SKM-1 treated with dmso at 0.1 percent for 144 hours (cell line): ENCODE results near the gene WBP1L.

Experiments
- DNase-seq: peaks from one replicate; lab custom pipeline; 2025; ENCODE audit not compliant: unreplicated experiment; lab: John Stamatoyannopoulos, UW

The WBP1L gene

DNA sequence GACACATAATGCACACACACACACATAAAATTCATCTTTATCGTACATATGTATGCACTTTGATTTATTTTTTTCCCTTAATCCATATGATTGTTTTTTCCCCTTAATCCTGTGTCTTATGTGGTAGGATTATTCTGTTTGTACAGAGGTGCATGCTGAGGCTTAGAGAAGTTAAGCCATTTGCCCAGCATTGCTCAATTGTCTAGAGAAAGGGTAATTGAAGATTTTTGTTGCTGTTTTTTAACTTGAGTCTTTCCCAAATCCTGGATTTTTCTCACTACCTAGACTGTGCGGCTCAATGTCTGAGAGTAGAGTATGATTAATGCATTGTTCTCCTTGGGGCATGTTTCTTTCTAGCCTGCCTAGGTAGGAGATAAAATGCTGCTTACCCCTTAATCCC lies 35.0 kb downstream of the WBP1L start:
- no peak for DNase-seq

DNA sequence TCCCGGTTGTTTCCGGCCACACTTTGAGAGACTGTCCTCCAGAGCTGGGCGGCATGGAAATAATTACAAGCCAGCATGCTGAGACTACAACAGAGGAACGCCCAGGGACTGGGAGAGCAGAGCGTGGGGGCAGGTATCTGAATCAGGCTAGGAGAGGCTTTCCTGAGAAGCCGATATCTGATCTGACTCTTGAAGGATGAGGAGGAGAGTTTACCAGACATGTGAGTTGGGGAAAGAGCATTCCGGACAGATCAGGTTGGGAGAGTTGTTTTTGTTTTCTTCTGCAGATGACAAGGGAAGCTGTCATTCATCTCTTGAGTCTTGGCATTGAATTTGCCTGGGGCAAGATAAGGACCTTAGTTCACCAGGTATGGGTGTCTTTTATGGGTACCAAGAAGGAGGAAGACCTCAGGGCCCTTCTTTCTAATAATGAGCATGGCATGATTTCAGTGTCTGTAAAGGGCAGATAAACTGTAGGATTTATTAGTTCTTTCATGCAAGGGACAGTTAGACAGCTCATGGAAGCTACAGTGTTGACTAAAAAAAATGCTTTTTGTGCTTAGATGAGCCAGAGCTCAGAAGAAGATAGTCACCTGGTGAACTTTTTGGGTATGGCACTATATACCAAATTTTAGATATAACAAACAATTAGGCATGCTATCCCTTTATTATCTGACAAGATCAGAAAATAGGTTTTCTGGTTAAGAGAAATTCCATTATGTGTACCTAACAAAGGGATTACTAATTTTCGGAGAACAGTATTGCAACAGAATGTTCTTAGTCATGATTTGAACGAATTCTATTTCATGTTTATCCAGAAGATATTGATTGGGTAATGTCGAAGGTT lies 36.2 kb downstream of the WBP1L start:
- no peak for DNase-seq

DNA sequence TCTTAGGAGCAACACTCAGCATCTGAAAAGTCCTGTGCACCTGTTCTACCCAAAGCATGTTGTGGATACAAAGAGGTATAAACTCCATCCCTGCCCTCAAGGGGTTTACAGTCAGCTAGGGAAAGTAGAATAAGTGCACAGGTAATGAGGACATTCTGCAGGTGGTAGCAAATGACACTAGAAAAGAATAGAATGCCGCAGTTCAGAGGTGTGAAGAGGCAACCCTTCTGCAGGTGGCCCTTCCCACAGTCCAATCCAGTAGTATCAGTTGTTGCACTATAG lies 36.7 kb downstream of the WBP1L start:
- no peak for DNase-seq

DNA sequence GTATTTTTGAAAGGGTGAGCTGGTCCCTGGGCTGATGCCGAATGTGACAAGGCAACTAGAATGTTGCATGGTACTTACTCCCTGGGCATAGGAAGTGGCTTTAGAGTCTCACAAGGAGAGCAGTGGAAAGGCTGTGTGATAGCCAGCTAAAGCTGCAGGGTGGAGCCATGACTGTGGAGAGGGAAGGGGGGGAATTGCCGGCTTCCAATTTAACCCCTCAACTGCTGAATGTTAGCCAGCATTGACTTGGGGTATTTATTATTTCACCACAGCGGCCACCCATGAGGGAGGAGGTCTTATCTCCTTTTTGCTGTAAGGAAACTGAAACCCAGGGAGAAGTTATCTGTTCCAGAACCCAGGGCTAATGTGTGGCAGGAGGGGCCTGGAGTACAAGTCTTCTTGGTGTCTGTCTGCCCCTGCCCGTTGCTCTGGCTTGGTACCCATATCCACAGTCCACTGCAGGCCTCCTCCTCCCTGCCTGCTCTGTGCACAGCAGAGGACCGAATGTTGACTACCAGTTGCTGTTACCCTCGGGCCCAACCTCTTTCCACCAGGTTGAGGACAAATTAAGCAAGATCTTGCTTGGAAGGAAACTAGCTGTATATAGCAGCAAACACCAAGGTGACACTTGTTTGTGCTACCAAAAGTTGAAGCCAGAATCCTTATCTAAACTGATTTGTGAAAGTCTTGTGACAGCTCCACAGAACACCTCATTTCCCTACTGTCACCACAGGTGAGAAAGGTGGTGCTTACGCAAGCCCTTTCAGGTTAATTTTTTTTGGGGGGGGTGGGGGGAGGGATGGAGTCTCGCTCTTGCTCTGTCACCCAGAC lies 37.6 kb downstream of the WBP1L start:
- no peak for DNase-seq

DNA sequence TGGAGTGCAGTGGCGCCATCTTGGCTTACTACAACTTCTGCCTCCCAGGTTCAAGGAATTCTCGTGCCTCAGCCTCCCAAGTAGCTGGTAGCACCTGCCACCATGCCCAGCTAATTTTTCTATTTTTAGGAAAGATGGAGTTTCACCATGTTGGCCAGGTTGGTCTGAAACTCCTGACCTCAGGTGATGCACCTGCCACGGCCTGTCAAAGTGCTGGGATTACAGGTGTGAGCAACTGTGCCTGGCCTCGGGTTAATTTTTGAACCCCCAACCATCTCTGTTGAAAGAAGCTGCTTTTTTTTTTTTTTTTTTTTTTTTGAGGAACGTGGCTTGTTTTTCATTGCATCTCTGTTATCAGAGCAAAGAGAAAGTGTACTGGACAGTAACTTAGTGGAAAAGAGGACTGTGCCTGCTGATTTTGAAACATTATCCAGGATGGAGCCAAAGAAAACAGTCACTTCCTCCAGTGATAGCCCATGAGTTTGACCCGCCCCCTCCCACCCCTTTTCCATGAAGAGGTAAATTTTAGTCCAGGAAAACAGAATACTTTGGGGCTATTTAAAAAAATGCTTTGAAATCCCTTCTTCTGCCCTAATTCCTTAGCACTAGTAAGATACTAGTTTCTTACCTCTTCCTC lies 38.3 kb downstream of the WBP1L start:
- no peak for DNase-seq

DNA sequence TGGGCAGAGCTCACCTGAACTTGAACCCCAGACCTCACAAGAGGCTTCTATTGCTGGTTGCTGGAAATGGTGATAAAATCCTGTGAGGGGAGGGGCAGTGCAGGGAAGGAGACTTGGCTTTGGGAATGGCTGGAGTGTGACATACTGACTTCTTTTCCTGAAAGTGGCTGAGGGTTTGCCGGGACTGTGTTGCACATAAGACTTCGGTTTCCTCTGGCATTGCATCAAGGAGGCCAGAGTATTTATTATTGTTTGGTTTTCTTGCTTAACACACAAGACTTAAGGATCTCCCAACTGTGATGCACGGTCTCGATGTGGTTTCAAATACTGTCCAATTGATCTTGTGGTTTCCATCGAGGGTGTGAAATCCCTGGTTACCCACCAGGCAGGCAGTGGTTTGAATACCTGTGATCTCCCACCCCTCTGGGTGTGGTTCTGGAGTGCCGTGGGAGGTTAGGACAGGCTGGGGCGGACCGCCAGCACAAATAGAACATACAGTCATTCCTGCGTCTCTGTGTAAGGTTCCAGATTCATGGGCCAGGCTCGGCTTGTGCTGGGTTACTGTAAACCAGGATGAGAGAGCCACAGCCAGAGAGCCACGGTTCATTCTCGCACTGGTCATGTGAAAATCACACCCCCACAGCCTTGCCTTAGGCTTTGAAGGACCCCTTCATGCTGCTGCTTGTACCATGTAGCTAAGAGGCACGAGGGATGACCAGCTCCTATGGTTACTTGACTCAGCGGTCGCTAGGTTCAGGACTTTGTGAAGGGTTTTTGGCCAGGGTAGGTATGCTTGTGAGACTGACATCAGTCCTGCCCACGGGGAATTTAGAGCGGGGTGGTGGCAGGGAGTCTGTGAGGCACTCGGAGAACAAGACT lies 39.2 kb downstream of the WBP1L start:
- DNase-seq, result no peak

DNA sequence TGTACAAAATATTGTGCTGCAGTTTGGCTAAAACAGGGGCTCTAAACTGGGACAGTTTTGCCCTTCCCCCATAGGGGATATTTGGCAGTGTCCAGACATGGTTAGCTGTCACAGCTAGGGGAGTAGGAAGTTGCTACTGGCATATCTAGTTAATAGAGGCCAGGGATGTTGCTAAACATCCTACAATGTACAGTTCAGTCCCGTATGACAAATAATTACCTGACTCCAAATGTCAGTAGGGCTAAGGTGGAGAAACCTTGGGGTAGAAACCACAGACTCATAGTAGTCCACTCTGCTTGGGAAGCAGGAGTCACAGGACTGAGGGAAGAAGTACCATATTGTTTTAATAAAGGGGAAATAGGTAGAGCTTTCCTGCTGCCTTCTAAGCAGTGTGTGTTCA lies 39.8 kb downstream of the WBP1L start:
- DNase-seq, result peak; percentile 31

DNA sequence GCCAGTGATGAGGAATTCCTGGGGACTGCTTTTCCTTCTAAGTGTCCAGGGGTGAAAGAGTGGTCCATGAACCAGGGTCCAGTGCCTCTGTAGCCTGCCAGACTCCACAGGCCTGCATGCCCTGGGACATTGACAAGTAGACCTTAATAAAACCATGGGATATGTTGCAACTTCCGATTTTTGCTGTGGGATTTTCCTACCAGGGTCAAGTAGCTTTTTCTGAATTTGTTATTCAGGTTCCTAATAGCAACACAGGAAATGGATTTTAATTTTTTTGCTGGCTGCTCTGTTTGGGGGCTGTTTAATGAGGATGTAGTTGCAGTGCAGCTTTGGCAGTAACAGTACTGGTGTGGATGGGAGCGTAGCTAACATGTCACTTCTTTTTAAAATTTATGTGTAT lies 42.1 kb downstream of the WBP1L start:
- DNase-seq, result peak; percentile 64

DNA sequence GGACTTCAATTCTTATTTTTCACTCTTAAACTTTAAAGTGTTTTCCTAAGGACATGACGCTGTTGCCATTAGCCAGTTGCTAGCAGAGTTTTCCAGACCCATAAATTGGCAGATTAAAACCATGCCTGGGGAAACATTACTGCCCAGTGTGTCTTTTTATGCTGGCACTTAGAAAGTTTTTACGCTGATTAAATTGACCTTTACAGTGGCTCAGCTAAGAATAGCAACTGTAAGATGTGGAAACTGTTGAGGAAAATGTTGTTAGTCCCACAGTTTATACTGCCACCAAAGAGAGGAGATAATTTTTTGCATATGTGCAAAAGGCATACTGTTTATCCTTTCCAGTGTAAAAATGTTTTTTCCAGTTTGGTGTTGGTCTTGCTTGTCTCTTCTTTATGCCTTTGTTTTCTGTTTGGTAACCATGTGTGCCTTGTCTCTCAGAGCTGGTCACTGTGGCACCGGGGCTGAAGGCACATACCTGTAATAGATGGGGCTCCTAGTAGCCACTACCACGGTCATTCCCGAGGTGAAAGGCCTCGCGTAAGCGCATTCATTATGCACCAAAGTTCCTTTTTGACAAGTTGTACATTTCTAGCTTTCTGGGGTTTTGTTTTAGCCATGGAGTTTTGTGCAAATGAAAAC lies 48.1 kb downstream of the WBP1L start:
- no peak for DNase-seq

DNA sequence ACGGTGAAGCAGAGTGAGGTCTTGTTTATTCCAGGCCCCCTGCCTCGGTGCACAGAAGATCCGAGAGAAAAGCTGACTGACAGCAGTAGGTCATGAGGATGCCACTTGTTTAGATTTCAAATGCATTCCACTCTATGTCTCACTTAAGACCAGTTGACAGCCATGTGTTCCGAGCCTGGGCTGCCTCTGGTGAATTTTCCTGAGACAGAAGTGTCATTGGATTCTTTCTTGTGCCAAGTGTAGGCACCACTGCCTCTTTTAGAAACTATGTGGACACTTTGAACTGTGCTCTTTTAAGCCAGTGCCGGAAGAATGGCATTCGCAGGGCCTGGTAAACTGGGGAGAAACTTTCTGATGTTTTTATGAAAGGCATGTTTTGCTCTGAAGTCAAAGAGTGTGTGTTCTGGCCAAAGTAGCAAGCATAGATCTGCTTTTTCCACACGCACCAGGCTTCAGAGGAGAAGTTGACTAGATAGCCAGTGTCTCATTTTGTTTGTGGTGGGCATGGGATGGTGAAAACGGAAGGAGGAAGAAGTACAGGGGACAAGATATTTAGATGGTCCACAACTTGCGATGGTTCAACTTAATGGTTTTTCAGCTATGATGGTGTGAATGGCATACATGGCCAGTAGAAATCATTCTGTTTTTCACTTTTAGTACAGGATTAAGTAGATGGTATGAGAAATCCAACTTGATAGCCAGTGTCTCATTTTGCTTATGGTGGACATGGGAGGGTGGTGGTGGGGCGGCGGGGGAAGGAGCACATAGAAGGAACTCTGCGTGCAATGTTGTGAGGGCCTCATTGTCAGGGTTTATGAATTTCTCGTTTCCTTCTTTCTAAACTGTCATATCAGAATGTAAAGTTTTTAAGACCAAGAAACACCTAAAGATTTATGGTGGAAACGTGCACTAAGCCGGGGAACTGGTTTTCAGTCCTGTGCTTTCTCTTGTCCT lies 52.0 kb downstream of the WBP1L start:
- no peak for DNase-seq

DNA sequence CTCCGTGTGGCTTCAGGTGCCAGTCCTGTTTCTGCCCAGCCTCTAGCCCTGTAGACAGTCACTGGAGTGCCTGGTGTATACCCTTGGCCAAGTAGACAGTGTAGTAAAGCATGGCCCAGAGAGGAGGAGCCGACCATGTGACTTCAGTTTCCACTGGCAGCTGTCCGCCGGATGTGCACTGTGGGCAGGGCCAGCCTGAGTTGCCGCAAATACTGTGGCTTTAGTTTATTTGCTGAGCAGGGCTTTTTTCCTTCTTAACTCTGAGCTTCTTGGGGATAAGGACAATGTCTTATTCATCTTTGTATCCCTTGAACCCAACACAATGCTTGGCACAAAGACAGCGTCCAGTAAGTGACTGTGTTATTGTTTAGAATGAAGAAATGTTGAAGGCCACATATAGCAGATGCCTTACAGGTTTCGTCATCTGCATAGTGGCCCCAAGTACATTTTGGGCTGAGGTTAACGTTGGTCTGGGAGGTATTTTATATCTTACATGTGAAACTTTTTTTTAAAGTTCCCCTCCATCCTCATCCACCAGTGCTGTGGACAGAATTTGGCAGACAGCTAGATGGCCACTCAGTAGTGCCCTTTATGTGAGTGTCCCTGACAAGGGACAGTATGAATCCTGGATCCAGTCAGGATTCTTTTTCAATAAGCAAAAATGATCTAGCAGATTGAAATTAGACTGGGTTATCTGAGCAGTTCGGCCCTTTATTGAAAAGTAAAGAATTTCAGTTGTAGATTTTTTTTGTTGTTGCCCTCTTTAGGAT lies 52.8 kb downstream of the WBP1L start:
- DNase-seq, result peak; percentile 59

DNA sequence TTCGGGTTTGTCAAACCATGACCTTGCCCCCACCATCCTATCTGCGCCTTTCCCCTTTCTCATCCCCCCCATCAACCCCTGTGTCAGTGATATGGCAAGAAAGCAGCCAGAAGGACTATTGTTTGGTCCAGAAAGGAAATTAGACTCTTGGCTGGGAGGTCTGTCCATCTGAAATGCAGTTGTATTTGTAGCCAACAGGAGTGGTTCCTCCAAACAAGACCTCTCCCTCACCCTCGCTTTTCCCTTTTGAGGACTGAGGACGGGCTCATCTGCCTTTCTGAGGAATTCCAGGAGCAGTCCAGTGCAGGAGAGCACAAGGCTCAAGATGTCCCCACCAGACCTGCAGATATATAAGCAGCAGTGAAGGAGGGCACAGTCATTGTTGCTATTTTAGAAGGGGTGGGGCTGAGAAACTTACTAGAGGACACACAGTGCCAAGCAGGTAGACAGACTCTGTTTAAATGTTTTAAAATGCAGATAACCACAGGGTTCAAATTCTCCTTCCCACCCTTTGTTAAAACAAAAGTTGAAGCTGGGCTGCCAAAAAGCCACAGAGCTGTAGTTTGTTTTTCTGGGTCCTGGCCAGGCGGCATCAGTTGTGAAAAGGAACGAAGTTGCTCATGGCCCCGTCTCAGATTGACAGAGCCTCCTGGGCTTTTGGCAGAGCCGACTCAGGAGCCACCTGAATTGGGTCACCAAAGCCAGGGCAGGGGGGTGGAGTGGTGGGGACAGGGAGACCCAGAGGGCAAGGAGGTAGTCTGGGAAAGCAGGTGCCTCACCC lies 56.1 kb downstream of the WBP1L start:
- DNase-seq, result no peak

DNA sequence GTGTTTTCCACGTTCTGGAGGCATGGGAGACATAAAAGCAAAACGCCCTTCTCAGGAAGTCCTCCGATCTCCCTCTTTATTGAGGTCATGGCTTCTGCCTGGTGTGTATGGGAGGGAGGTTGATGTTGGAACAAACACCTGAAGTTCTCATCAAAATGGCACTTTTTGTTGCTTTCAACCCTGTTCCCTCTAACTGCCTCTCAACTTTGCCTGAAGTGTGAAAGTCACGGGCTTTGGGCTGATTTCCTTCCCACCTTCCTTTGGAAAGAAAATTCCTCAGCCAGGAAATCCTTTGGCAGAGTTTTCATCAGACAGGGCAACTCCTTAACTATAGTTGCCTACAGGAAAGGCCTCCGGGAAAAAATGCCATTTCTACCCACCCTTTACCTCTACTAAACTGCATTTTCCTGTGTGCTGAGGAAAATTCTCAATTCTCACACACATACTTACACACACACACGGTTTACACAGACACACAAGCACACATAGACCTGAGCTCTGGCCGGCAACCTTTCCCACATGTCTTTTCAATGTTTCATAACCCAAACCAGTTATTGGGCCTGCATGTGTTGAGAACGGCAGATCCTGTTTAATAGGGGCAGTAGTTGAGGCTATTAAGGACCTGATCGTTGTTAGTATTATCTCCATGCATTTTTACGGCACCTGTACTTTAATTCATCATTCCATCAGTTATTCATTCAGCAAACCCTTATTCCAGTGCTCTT lies 57.0 kb downstream of the WBP1L start:
- no peak for DNase-seq

DNA sequence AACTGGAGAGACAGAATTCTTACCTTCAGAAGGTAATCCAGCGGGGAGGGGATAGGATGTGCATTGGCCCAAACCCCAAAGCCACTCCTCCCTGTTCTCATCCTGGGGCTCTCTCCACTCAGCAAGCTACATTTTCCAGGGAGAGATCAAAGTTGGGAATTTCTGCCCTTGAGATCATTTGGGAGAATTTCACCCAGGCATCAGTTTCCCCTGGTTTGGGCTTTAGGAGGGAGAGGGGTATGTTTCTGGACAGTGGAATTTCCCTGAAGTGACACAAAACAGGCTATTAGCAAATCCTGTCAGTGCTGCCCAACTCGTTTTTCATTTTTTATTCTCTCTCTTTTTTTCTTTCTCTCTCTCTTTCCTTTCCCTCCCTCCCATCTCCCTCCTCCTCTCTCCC lies 57.7 kb downstream of the WBP1L start:
- no peak for DNase-seq

DNA sequence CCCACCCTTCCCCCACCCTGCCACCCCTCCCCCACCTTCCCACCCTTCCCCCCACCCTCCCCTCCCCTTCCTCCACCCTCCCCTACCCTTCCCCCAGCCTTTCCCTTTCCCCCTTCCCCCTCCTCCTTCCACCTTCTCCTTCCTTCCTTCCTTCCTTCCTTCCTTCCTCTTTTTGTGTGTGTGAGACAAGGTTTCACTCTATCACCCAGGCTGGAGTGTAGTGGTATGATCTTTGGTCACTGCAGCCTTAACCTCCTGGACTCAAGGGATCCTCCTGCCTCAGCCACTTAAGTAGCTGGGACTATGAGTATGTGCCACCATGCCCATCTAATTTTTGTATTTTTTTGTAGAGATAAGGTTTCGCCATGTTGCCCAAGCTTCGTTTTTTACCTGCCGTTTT lies 58.2 kb downstream of the WBP1L start:
- peak; percentile 14 for DNase-seq

DNA sequence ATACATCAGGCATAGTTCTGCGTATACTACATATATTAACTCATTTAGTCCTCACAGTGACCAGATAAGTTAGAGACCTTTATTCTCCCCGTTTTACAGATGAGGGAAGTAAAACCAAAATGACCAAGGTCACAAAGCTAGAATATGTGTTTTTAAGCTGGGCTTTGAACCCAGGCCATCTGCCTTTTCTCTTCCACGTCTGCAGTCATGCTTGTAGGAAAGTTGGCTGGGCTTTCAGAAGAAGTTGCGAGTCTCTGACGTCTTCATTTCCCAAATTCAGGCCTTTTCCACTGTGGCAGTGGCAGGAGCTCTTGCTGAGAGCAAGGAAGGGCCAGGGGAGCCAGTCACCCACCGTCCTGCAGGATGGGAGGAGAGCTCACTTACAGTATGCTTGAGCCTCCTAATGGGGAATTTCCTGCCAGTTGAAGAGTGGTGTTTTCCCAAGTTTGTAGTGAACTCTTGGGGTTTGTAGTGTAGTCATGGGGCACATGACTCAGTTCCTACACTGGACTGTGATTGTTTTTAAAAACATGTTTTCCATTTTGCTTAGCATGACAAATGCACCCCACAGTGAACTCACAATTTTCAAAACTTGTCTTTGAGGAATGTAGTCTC lies 59.3 kb downstream of the WBP1L start:
- no peak for DNase-seq
